Keratinocyte (primary cell): ENCODE results near the gene MALRD1.

Experiments
- CTCF ChIP-seq, 3 experiments: IDR thresholded peaks in 1 of 3; conservative IDR thresholded peaks in 1 of 3; optimal IDR thresholded peaks in 1 of 3; 2 replicates in 2 of 3; 3 replicates in 1 of 3; pipeline versions ENCODE3 to v1.5.1; 2011; ENCODE audit warnings: low read length in 3 of 3, mild to moderate bottlenecking in 3 of 3, moderate library complexity in 2 of 3, control low read depth in 1 of 3, inconsistent platforms in 1 of 3; ENCODE audit not compliant: insufficient read depth in 2 of 3; ENCODE audit errors: extremely low read depth in 1 of 3
- EZH2 ChIP-seq: IDR thresholded peaks from one replicate; pipeline ENCODE4 v1.6.1; 2012; ENCODE audit warnings: inconsistent platforms, mild to moderate bottlenecking, low read length, moderate library complexity

- no peak for TF ChIP-seq CTCF (optimal IDR thresholded peaks at IDR 0.05 in 1 of 3, IDR thresholded peaks at IDR 0.05 in 1 of 3, conservative IDR thresholded peaks at IDR 0.05 in 1 of 3; ENCODE audit: extremely low read depth in 1 of 3, insufficient read depth in 2 of 3, low read length in 3 of 3)
- TF ChIP-seq EZH2: no peak
Measured at GRCh38 chr10:19640566-19641263, 592.1 kb downstream of the MALRD1 start.
